ENCODE results near the gene BSPRY. TPM values are rescaled to one million over a fixed set of nuclear protein-coding genes. Genes with fewer than 3 reads are reported as not detected.

The BSPRY gene
- total RNA-seq, 4 donors from 2014 or later = 9.0 to 36.8 (median 26.8) TPM

DNA sequence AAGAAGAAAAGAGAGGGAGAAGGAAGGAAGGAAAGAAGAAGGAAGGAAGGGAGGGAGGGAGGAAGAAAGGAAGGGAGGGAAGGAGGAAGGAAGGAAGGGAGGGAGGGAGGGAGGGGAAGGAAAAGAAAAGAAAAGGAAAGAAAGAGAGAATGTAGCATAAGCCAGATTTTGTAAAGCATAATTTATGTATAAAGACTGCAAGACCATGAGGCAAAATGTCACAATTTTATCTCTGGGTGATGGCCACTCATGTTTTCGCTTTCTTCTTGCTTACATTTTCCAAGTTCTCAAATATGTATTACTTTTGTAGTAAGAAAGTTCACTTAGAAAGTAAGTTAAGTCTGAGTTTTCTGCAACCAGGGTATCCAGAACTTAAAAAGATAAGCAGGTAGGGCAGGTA, 42.8 kb upstream of the BSPRY start:
- no peak overlapping the region for H3K4me3 ChIP-seq
- no peaks in the 10 kb centered on the region for H3K27me3 ChIP-seq
- no peaks in the 10 kb centered on the region for H3K36me3 ChIP-seq
- in situ Hi-C loops (cut with MboI; ENCODE audit: low pct_ligation_motif_present in 1 of 4, low pct_unique_long_range_greater_than_20kb in 1 of 4, low sequenced_read_pairs in 3 of 4) (loop anchor here in 3 of 4 donors (10.0 to 25.0 kb wide), 2 partner anchors 98 to 356 kb away; partner anchors contain the start of gene ALAD (in 1 of the 3)), intact Hi-C loops (cut with DNase I; ENCODE audit: low total_unique reads) (no loop called here)
- H3K27ac ChIP-seq = no peak overlapping the region
- TF ChIP-seq POLR2AphosphoS5 (IDR thresholded peaks at IDR 0.05) (no peak), EP300 (IDR thresholded peaks at IDR 0.05; ENCODE audit: low read depth) (no peak), POLR2A (IDR thresholded peaks at IDR 0.05) (no peak)
- TF ChIP-seq, protein P1, sequence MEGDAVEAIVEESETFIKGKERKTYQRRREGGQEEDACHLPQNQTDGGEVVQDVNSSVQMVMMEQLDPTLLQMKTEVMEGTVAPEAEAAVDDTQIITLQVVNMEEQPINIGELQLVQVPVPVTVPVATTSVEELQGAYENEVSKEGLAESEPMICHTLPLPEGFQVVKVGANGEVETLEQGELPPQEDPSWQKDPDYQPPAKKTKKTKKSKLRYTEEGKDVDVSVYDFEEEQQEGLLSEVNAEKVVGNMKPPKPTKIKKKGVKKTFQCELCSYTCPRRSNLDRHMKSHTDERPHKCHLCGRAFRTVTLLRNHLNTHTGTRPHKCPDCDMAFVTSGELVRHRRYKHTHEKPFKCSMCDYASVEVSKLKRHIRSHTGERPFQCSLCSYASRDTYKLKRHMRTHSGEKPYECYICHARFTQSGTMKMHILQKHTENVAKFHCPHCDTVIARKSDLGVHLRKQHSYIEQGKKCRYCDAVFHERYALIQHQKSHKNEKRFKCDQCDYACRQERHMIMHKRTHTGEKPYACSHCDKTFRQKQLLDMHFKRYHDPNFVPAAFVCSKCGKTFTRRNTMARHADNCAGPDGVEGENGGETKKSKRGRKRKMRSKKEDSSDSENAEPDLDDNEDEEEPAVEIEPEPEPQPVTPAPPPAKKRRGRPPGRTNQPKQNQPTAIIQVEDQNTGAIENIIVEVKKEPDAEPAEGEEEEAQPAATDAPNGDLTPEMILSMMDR (IDR thresholded peaks at IDR 0.05) = no peak
- DNase-seq = no peak
- no peaks in the 10 kb centered on the region for H3K9me3 ChIP-seq
- peaks cover 0 to 3% (median 0%) of the 10 kb centered on the region in 4 donors for H3K4me1 ChIP-seq
- 67 to 84% methylated on average over 1 of the region's 1 CpG for WGBS, 2 donors (ENCODE audit: low coverage in 1 of 2)

DNA sequence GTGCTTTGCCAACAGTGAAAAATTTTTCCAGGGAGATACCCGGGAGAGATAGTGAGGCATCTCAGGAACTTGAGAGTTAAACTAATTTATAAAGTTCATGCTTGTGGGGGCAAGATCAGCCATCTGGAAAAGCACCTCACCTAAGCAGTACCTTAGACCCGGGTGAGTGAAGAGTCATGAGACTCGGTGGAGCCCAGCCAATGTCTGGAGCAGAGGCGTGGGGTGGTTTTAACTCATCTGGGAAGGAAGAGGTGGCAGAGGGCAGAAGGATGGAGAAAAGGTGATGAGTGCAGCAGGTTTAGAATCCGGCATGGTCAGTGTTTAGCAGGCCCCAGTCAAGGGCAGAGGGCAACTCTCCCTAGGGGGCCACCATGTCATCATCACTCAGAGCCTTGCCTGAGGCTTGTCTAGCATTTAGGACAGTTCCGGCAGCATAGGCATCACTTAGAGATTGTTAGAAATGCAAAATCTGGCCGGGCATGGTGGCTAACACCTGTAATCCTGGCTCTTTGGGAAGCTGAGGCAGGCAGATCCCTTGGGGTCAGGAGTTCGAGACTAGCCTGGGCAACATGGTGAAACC, 41.9 kb upstream of the BSPRY start:
- 43 to 72% methylated on average over 1 to 8 of the region's 8 CpGs for WGBS, 2 donors (ENCODE audit: low coverage in 1 of 2)
- Histone ChIP-seq H3K4me3 (no peak overlapping the region), H3K27me3 (no peaks in the 10 kb centered on the region), H3K36me3 (no peaks in the 10 kb centered on the region), H3K27ac (no peak overlapping the region), H3K9me3 (no peaks in the 10 kb centered on the region), H3K4me1 (peaks cover 0 to 3% (median 0%) of the 10 kb centered on the region in 4 donors)
- in situ Hi-C loops (cut with MboI; ENCODE audit: low pct_ligation_motif_present in 1 of 4, low pct_unique_long_range_greater_than_20kb in 1 of 4, low sequenced_read_pairs in 3 of 4) = loop anchor here in 3 of 4 donors (10.0 to 25.0 kb wide), 2 partner anchors 97 to 355 kb away; partner anchors contain the start of gene ALAD (in 1 of the 3)
- intact Hi-C loops (cut with DNase I; ENCODE audit: low total_unique reads) = no loop called here
- TF ChIP-seq, protein P1 (IDR thresholded peaks at IDR 0.05) = no peak
- TF ChIP-seq POLR2AphosphoS5 (IDR thresholded peaks at IDR 0.05) = no peak
- TF ChIP-seq EP300 (IDR thresholded peaks at IDR 0.05; ENCODE audit: low read depth) = no peak
- TF ChIP-seq POLR2A (IDR thresholded peaks at IDR 0.05) = no peak
- no peak for DNase-seq

DNA sequence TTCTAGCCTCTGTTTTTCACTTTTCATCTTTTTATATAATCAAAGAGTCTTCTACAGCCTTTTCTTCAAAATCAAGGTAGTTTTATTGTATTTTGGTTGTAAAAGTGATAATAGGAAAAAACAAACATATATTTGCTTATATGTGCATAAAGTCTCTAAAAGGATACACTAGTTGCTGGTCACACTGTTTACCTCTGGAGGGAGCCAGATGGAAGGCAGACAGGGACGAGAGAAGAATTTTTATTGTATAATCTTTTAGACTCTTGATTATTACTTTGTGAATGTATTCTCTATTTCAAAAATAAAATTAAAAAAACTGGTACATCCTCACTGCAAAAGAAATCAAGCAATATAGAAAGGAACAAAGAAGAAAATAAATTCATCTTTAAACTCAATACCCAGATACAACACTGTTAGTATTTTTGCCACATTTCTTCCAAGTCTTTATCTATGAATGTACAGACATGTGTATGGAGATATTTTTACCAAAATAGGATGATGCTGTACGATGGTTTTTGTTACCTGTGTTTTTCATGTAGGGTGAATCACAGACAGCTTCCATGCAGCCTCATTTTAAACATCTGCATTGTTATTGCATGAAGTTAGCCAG, 40.0 kb upstream of the BSPRY start:
- Histone ChIP-seq H3K27ac (no peak overlapping the region), H3K9me3 (no peaks in the 10 kb centered on the region), H3K36me3 (no peaks in the 10 kb centered on the region), H3K4me1 (no peaks in the 10 kb centered on the region), H3K27me3 (no peaks in the 10 kb centered on the region), H3K4me3 (no peak overlapping the region)
- intact Hi-C loops (cut with DNase I; ENCODE audit: low total_unique reads) = no loop called here
- WGBS, 2 donors (ENCODE audit: low coverage in 1 of 2) = 2 to 9% methylated on average over 2 of the region's 2 CpGs
- TF ChIP-seq, protein P1 (IDR thresholded peaks at IDR 0.05) = peak; percentile 61 to 74 (median 68)
- TF ChIP-seq EP300 (IDR thresholded peaks at IDR 0.05; ENCODE audit: low read depth) = no peak
- no peak for TF ChIP-seq POLR2AphosphoS5 (IDR thresholded peaks at IDR 0.05)
- TF ChIP-seq POLR2A (IDR thresholded peaks at IDR 0.05) = no peak
- DNase-seq = peak; percentile 41
- in situ Hi-C loops (cut with MboI; ENCODE audit: low pct_ligation_motif_present in 1 of 4, low pct_unique_long_range_greater_than_20kb in 1 of 4, low sequenced_read_pairs in 3 of 4) = loop anchor here in 3 of 4 donors (10.0 to 25.0 kb wide), 2 partner anchors 95 to 353 kb away; partner anchors contain the start of gene ALAD (in 1 of the 3)

DNA sequence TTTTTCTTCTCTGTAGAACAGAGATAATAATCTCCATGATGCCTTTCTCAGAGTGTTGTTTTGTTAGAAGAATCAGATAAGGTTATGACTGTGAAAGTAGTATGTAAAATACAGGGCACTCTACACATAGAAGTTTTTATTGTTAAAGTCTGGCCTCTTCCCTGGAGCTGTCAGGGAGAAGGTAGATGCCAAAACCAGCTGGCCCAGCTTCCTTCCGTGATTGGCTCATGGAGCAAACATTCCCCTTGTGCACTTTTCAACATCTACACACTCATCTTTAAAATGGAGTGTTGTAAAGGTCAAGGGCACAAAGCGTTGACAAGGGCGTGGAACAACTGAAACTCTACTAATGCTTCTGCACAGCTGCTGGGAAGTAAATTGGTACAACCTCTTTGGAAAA, 38.8 kb upstream of the BSPRY start:
- H3K4me1 ChIP-seq = no peaks in the 10 kb centered on the region
- no peaks in the 10 kb centered on the region for H3K36me3 ChIP-seq
- no peak overlapping the region for H3K27ac ChIP-seq
- intact Hi-C loops (cut with DNase I; ENCODE audit: low total_unique reads) (no loop called here), in situ Hi-C loops (cut with MboI; ENCODE audit: low pct_ligation_motif_present in 1 of 4, low pct_unique_long_range_greater_than_20kb in 1 of 4, low sequenced_read_pairs in 3 of 4) (loop anchor here in 3 of 4 donors (10.0 to 25.0 kb wide), 2 partner anchors 94 to 352 kb away; partner anchors contain the start of gene ALAD (in 1 of the 3))
- no peaks in the 10 kb centered on the region for H3K27me3 ChIP-seq
- H3K4me3 ChIP-seq = no peak overlapping the region
- WGBS, 2 donors (ENCODE audit: low coverage in 1 of 2) = 20 to 60% methylated on average over 1 to 3 of the region's 3 CpGs
- H3K9me3 ChIP-seq = no peaks in the 10 kb centered on the region
- TF ChIP-seq, protein P1 (IDR thresholded peaks at IDR 0.05) = no peak
- no peak for TF ChIP-seq POLR2AphosphoS5 (IDR thresholded peaks at IDR 0.05)
- no peak for DNase-seq

Data from transverse colon (tissue), 4 donors.